NK-92 (cell line): ENCODE data around the gene ZNF516.

Experiments used
- DNase-seq: peaks from one replicate; lab custom pipeline; 2025; ENCODE audit not compliant: unreplicated experiment; lab: John Stamatoyannopoulos, UW

Gene ZNF516

GRCh38 chr18:76426737-76427305, 68.2 kb downstream of the ZNF516 start:
- no peak for DNase-seq

- no peak for DNase-seq
Observed at GRCh38 chr18:76425146-76426131, 69.6 kb downstream of the ZNF516 start.

- DNase-seq = no peak
Observed at GRCh38 chr18:76422838-76423237, 72.2 kb downstream of the ZNF516 start.

GRCh38 chr18:76422121-76422520, 72.9 kb downstream of the ZNF516 start:
- no peak for DNase-seq

GRCh38 chr18:76421685-76422078, 73.4 kb downstream of the ZNF516 start:
- DNase-seq = no peak

DNA sequence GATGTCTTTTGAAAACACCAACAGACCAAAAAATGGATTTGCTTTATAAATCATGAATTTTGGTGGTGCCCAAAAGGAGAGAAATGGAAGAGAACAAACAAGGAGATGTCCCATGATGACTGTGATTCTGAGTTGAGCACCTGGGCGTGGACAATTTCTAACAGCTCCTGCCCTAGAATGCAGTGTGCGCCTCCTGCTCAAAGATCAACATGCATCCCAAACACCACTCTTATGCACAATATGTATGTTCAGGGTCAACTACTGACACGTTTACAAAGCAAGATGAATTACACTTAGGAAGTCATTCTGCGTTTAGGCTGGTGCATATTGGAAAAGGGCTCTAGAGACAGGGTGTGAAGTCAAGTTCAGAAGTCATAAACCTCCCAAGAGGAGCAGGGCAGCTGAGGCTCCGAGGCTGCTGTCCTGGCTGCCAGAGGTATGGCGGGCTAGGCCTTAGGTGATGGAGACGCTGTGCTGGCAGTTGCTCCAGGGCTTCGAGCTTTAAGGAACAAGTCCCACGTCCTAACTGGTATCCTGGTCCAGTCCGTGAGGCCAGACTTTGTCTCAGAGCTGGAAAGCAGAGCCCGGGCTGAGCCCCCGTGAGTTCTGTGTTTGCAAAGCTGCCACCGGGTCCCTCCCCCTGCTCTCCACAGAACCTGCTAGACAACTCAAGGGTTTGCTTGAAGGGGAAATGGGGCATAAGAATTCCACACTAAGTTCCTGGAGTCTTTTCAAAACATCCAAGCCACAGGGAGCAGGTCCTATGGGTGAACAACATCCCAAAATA, 74.0 kb downstream of the ZNF516 start:
- DNase-seq = no peak

- no peak for DNase-seq
Observed at GRCh38 chr18:76419811-76420210, 75.2 kb downstream of the ZNF516 start.

DNA sequence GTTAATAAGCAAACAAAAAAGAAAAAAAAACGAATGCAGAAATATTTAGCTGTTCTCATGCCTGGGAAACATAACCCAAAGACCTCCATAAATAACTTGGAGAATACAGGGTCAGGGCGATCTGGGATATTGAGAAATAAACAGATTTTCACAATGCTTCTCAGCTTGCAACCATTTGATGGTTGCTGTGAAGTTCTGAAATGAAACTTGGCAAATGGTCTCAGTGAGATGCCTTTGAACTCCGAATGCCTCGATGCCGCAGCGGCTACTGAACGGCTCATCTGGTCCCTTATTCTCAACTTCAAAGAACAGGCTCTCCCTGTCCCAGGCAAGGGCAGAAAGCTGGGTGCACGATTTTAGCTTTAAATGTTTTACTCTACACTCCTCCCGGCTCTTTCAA, 78.1 kb downstream of the ZNF516 start:
- no peak for DNase-seq

DNA sequence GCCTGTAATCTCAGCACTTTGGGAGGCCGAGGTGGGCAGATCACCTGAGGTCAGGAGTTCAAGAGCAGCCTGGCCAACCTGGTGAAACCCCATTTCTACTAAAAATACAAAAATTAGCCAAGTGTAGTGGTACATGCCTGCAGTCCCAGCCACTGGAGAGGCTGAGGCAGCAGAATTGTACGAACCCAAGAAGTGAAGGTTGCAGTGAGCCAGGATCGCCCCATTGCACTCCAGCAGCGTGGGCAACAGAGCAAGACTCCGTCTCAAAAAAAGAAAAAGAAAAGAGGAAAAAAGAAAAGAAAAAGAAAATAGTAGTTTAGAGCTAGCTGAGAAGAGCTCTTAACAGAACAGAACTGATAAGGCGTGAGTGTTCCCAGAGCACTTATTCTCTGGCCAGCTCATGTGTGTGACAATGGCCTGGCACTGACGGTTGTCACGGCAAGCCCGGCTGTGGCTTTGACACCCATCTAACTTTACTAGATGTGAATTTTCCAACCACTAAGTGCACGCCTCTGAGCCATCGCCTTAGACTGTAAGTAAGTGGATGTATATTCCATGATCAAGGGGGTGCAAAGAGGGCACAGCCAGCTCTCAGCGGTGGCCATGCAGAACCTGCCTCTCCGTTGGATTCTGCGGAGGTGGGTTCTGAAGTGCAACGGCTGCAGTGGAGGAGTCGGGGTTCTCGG, 80.0 kb downstream of the ZNF516 start:
- DNase-seq = no peak

GRCh38 chr18:76412818-76413565, 82.0 kb downstream of the ZNF516 start:
- DNase-seq = no peak

- no peak for DNase-seq
Observed at GRCh38 chr18:76412010-76412817, 82.8 kb downstream of the ZNF516 start.

GRCh38 chr18:76410660-76411417, 84.2 kb downstream of the ZNF516 start:
- DNase-seq = no peak

DNA sequence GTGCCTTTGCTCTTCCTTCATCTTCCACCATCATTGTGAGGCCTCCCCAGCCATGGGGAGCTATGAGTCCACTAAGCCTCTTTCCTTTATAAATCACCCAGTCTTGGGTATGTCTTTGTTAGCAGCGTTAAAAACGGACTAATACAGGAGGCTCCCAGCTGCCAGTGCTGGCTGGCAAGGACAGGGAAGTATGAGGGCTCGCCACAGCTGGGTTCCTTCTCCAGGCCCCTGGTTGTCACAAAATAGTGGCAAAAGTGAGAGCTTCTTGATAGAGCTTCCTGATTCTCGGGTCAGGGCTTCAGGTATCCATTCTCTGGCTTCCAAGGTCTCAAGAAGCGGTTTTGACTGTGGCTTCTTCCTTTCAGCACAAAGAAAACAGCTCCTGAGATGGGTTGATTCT, 85.0 kb downstream of the ZNF516 start:
- DNase-seq = no peak

DNA sequence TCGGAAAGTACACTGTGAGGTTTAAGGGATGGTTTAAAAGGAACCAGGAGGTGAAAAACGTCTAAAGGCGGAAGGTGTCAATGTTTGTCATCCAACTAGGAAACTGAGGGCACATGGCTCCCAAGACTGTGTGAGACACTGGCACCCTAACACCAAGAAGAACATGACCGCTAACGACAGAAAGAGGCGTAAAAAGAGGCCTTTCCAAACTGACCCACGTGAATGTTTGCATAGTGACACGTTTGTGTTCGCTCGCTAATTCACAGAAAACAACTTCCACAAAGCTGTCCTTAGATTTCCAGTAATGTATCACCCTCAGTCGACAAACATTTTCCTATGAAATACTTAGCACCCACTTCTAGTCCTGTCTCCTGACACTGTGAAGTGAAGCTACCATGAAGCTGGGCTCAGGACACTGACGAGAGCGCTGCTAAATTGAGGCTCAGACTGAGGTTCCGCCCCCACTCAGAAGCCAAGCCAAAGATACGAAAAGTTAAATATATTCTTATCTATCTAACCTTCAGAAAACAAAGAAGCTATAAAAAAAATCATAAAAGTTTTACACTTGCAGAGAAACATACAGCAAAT, 86.5 kb downstream of the ZNF516 start:
- no peak for DNase-seq

- DNase-seq = no peak
Observed at GRCh38 chr18:76407681-76408080, 87.4 kb downstream of the ZNF516 start.

- DNase-seq = no peak
Observed at GRCh38 chr18:76406791-76407190, 88.3 kb downstream of the ZNF516 start.

- DNase-seq = no peak
Observed at GRCh38 chr18:76405681-76406356, 89.2 kb downstream of the ZNF516 start.

- no peak for DNase-seq
Observed at GRCh38 chr18:76405280-76405679, 89.8 kb downstream of the ZNF516 start.
